ENCODE data around the gene EHMT1. TPM values are rescaled to one million over a fixed set of nuclear protein-coding genes. Genes with fewer than 3 reads are reported as not detected.

Gene EHMT1
- total and polyA plus RNA-seq, 9 of the 15 experiments (the other 6 are each of a cell fraction or from before 2014, with no cell fraction given): 2.2 to 76.0 (median 36.4) TPM

- peak; percentile 96 for TF ChIP-seq REST (IDR thresholded peaks at IDR 0.05; ENCODE audit: borderline replicate concordance)
- peak; percentile 85 for TF ChIP-seq REST (CRISPR knock-in tag; IDR thresholded peaks at IDR 0.05; ENCODE audit: low read depth)
Measured at GRCh38 chr9:137828527-137829259, 209.9 kb downstream of the EHMT1 start (continued).
